ENCODE data around the gene ATOH8. TPM values are rescaled to one million over a fixed set of nuclear protein-coding genes. Genes with fewer than 3 reads are reported as not detected.

ATOH8 gene
- total and polyA plus RNA-seq, 12 donors, result 8.7 to 45.9 (median 17.8) TPM

- Histone ChIP-seq H3K9me3 (no peaks in the 10 kb centered on the region), H3K36me3 (peaks cover 0 to 17% (median 0%) of the 10 kb centered on the region in 9 donors), H3K27ac (no peak overlapping the region), H3K4me1 (peaks cover 4 to 91% (median 70%) of the 10 kb centered on the region in 9 donors), H3K27me3 (peaks cover 0 to 34% (median 0%) of the 10 kb centered on the region in 7 donors), H3K4me3 (peak overlapping the region in 7 of 10 donors; percentile 0 to 94 (median 87))
- WGBS, 2 donors, result 90 to 91% methylated on average over 5 of the region's 5 CpGs
- ATAC-seq (no peak), DNase-seq (no peak)
- TF ChIP-seq CTCF (IDR thresholded peaks at IDR 0.05), result no peak
- intact Hi-C loops (cut with DNase I), result no loop called here
Measured at GRCh38 chr2:85757860-85758259, 4.1 kb downstream of the ATOH8 start.

- intact Hi-C loops (cut with DNase I), result no loop called here
- Histone ChIP-seq H3K27me3 (peaks cover 0 to 26% (median 0%) of the 10 kb centered on the region in 7 donors), H3K27ac (no peak overlapping the region), H3K36me3 (peaks cover 0 to 17% (median 0%) of the 10 kb centered on the region in 9 donors), H3K9me3 (no peaks in the 10 kb centered on the region), H3K4me1 (peaks cover 4 to 90% (median 70%) of the 10 kb centered on the region in 9 donors), H3K4me3 (peak overlapping the region in 6 of 10 donors; percentile 0 to 93 (median 51))
- 70 to 83% methylated on average over 19 of the region's 19 CpGs for WGBS, 2 donors
- DNase-seq (no peak), ATAC-seq (peak in 2 of 8 donors; percentile 6 to 7)
- no peak for TF ChIP-seq CTCF (IDR thresholded peaks at IDR 0.05)
Measured at GRCh38 chr2:85758361-85759256, 4.8 kb downstream of the ATOH8 start.

DNA sequence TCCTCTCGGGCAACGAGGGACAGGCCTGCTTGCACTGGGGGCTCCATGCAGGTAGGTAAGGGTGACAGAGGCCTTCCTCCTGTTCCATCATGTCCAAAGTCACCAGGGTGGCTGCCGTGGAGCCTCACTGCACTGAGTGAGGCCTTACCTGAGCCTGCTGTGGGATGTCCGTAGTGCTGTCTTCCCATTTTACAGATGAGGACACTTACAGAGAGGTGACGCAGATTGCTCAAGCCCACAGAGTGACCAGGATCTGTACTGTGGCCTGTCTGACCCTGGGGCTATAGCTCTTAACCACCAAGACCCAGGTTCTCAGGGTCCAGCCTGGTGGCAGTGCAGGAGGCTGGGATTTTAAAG lies 5.4 kb downstream of the ATOH8 start:
- intact Hi-C loops (cut with DNase I), result no loop called here
- H3K36me3 ChIP-seq, result peaks cover 0 to 21% (median 0%) of the 10 kb centered on the region in 9 donors
- no peak overlapping the region for H3K27ac ChIP-seq
- no peak for TF ChIP-seq CTCF (IDR thresholded peaks at IDR 0.05)
- ATAC-seq (no peak), DNase-seq (no peak)
- WGBS, 2 donors, result 85 to 96% methylated on average over 5 of the region's 5 CpGs
- H3K9me3 ChIP-seq, result no peaks in the 10 kb centered on the region
- H3K4me3 ChIP-seq, result peak overlapping the region in 3 of 10 donors; percentile 0 to 87 (median 18)
- peaks cover 0 to 20% (median 0%) of the 10 kb centered on the region in 7 donors for H3K27me3 ChIP-seq
- peaks cover 4 to 94% (median 73%) of the 10 kb centered on the region in 9 donors for H3K4me1 ChIP-seq

- 66 to 67% methylated on average over 6 of the region's 6 CpGs for WGBS, 2 donors
- ATAC-seq (no peak), DNase-seq (no peak)
- H3K27ac ChIP-seq, result peak overlapping the region in 5 of 10 donors; percentile 10 to 53 (median 29)
- peaks cover 4 to 95% (median 76%) of the 10 kb centered on the region in 9 donors for H3K4me1 ChIP-seq
- intact Hi-C loops (cut with DNase I), result no loop called here
- H3K36me3 ChIP-seq, result peaks cover 0 to 32% (median 0%) of the 10 kb centered on the region in 9 donors
- peak overlapping the region in 1 of 10 donors; percentile 12 for H3K4me3 ChIP-seq
- no peaks in the 10 kb centered on the region for H3K9me3 ChIP-seq
- no peak for TF ChIP-seq CTCF (IDR thresholded peaks at IDR 0.05)
- peaks cover 0 to 17% (median 0%) of the 10 kb centered on the region in 7 donors for H3K27me3 ChIP-seq
Measured at GRCh38 chr2:85760371-85760770, 6.6 kb downstream of the ATOH8 start.
